ENCODE measurements around the gene ATP1A1.

GRCh38 chr1:116390195-116390594, 17.2 kb downstream of the ATP1A1 start:
- TF ChIP-seq POLR2A (IDR thresholded peaks at IDR 0.05) (no peak), CTCF (IDR thresholded peaks at IDR 0.05) (no peak)

All from lower leg skin (tissue), 3 donors.